Fibroblast of villous mesenchyme (primary cell): ENCODE data around the gene R3HDM4. TPM values are rescaled to one million over a fixed set of nuclear protein-coding genes. Genes with fewer than 3 reads are reported as not detected.
"Not testable (repeated sequence)": the region's sequence is repeated elsewhere in the genome, so short reads cannot be mapped to it uniquely, and the experiment has no call there.

Experiments used
- DNase-seq: peaks from one replicate; pipeline ENCODE4 v3.0.0-alpha.2; 2010; ENCODE audit warnings: low read depth
- H3K4me3 ChIP-seq: 2 replicates; pipeline ENCODE4 v1.5.1; 2011; ENCODE audit warnings: low read depth, mild to moderate bottlenecking, low read length
- total RNA-seq: library from RNA; depleted of rRNA; stranded (reverse); fragments of >200 nt; gene quantifications from 2 replicates; pipeline ENCODE4 v1.2.3, GENCODE V29; 2012
- TF ChIP-seq, protein P1 (sequence below): IDR thresholded peaks from 2 replicates; pipeline ENCODE4 v1.5.1; 2012; ENCODE audit warnings: low read depth, mild to moderate bottlenecking, low read length; ENCODE audit not compliant: insufficient read depth

Gene R3HDM4
- total RNA-seq = 26.3 and 31.6 TPM in 2 replicates

DNA sequence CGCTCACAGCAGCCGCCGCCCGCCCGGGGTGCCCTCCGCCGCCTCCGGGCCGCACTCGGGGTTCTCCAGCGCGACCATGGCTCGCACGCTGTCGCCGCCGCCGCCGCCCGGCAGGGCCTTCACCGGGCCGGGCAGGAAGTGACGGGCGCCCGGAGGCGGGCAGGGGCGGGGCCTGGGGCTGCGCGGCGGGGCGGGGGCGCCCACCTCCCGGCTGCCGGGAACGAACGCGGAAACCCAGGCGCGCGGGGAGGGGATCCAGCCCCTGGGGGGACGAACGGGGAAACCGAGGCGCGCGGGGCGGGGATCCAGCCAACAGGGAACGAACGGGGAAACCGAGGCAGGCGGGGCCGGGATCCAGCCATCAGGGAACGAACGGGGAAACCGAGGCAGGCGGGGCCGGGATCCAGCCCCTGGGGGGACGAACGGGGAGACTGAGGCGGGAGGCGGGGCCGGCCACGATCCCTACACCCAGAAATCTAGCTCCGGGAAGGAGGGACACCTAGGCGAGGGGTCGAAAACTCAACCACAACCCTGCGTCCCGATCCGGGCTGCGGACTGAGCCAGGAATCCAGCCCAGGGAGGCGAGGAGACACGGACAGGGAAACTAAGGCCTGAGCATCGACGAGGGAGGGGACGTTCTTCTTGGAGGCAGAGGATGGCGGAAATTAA, at the start of gene R3HDM4:
R3HDM4 (minus strand) TSS at position 140 of the 669 bp plus-strand sequence; CDS start at position 78, 62 bp downstream.
- TF ChIP-seq, protein P1, sequence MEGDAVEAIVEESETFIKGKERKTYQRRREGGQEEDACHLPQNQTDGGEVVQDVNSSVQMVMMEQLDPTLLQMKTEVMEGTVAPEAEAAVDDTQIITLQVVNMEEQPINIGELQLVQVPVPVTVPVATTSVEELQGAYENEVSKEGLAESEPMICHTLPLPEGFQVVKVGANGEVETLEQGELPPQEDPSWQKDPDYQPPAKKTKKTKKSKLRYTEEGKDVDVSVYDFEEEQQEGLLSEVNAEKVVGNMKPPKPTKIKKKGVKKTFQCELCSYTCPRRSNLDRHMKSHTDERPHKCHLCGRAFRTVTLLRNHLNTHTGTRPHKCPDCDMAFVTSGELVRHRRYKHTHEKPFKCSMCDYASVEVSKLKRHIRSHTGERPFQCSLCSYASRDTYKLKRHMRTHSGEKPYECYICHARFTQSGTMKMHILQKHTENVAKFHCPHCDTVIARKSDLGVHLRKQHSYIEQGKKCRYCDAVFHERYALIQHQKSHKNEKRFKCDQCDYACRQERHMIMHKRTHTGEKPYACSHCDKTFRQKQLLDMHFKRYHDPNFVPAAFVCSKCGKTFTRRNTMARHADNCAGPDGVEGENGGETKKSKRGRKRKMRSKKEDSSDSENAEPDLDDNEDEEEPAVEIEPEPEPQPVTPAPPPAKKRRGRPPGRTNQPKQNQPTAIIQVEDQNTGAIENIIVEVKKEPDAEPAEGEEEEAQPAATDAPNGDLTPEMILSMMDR = no peak
- peak; percentile 63 for DNase-seq
- H3K4me3 ChIP-seq = peak within 1 kb of the TSS; percentile 89

DNA sequence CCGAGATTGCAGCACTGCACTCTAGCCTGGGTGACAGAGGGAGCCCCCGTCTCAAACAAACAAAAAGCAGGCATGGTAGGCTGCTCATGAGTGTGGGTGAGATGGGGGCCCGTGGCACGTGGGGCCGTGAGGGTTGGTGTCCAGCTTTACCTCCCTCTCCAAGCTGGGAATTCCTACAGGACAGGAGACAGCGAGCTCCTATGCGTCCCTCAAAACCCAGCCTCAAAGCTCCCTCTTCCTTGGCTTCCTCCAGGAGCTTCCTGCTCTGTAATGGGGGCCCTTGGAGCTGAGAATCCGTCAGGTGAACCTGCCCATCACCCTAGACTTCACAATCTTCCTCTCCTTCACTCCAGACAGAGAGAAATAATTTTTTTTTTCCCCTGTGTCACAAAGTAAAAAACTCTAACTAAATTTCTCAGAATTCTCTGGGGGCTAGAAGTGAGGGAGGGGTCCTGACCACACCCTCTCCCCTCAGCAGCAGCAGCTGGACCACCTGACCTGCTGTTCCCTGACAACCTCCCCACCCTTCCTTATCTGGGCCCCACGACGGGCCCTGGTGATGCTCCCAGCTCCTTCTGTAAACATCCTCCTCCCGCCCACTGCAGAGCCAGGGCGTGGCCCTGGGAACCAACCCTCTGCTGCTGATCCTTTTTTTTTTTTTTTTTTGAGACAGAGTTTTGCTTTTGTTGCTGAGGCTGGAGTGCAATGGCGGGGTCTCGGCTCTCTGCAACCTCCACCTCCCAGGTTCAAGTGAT, 49.0 kb upstream of the R3HDM4 start:
- DNase-seq = peak; percentile 90
- TF ChIP-seq, protein P1 = no peak

DNA sequence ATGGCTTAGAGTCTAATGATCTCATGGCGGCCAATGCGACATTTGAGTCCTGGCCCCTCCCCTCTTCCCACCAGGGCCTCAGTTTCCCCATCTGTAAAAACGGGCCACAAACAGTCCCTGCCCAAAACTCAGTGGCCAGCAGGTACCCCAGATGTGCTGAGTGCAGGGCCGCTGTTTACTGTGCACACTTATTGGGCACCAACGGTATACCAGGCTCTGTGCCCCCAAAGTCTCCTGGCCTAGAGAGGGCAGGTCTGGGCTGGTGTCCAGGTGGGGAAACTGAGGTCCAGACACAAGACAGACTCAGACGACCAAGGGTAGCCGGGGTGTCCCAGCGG, 47.6 kb upstream of the R3HDM4 start:
- H3K4me3 ChIP-seq = no peak overlapping the region
- TF ChIP-seq, protein P1 = no peak
- no peak for DNase-seq

More for the DNA sequence above, 49.0 kb upstream of the R3HDM4 start:
- H3K4me3 ChIP-seq = no peak overlapping the region

DNA sequence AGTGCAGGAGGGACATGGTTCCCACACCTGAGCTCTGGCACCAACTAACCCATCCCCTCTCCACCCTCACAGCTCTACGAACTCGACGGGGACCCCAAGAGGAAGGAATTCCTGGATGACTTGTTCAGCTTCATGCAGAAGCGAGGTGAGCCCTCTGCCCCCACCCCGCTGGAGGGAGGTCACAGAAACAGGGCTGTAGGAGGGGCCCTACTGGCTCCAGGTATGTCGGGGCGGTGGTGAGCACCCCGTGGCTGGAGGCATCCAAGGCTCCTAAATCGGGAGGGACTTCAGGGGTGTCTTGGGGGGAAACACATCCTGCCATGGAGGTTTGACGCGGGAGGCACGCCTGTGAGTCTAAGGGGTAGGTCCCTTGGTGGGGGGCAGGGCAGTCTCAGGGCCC, 47.0 kb upstream of the R3HDM4 start:
- no peak overlapping the region for H3K4me3 ChIP-seq
- TF ChIP-seq, protein P1 = no peak
- no peak for DNase-seq

DNA sequence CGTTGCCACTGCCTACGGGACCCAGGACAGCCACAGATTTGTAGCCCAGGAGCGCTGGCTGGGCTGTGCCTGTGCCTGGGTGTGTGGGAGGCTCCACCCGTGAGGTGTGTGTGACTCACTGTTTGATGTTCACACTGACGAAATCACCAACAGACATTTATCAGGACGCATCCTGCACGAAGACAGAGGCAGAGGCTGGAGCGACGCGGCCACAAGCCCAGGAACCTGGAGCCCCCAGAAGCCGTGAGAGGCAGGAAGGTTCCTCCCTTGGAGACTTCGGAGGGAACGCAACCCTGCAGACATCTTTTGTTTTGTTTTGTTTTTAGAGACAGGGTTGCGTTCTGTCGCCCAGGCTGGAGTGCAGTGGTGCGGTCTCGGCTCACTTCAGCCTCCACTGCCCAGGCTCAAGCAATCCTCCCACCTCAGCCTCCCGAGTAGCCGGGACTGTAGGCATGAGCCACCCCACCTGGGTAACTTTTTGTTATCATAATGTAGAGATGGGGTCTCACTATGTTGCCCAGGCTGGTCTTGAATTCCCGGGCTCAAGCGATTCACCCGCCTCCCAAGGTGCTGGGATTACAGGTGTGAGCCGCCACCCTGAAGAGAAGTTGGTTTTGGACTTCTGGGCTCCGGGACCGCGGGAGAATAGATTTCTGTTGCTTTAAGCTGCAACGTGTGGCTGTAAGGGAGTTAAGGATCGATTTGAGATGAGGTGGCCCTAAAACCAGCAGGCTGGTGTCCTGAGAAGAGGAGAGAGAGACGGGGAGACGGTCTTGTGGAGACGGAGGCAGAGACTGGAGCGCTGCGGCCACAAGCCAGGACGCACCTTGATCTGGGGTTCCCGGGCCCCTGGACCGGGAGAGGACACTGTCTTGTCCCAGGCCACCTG, 46.2 kb upstream of the R3HDM4 start:
- DNase-seq = peak; percentile 86
- TF ChIP-seq, protein P1 = no peak
- no peak overlapping the region for H3K4me3 ChIP-seq

DNA sequence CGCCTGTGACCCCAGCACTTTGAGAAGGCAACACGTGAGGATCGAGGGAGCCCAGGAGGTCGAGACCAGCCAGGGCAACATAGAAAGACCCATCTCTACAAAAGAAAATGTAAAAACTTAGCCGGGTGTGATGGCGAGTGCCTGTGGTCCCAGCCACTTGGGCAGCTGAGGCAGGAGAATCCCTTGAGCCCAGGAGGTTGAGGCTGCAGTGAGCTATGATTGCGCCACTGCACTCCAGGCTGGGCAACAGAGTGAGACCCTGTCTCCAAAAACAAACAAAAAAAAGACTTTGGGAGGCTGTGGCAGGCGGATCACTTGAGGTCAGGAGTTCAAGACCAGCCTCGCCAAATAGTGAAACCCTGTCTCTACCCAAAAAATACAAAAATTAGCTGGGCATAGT, 44.6 kb upstream of the R3HDM4 start:
- not testable (repeated sequence) for DNase-seq, H3K4me3 ChIP-seq
